ENCODE measurements around the gene C16orf92.

C16orf92 gene

DNA sequence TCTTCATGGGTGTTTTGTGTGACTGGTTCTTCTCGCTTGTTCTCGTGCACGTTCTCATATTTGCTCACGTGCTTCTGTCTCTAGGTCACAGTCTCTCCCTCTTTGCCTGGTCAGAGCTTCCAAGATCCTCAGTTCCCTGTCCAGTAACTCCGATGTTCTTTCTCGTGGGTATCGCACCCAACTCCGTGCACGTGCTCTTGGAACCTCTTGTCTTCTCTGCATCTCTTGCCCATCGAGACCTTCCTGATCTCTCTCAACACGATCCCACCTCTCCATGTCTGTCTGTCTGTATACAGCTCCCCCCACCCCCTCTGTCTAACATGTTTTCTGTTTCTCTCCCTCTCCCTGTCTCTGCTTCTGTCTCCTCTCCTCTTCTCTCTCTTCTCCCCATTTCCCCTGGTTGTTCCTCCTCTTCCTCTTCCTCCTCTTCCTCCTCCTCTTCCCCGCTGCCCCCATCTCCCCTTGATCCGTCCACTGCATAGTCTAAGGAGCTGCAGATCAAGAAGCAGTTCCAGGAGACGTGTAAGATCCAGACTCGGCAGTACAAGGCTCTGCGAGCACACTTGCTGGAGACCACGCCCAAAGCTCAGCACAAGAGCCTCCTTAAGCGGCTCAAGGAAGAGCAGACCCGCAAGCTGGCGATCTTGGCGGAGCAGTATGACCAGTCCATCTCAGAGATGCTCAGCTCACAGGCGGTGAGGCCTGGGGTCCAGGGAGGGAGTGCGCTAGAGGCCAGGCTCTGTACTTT, 33.7 kb upstream of the C16orf92 start:
- DNase-seq = no peak

- DNase-seq = no peak
Measured at GRCh38 chr16:29990034-29990433, 33.0 kb upstream of the C16orf92 start.

DNA sequence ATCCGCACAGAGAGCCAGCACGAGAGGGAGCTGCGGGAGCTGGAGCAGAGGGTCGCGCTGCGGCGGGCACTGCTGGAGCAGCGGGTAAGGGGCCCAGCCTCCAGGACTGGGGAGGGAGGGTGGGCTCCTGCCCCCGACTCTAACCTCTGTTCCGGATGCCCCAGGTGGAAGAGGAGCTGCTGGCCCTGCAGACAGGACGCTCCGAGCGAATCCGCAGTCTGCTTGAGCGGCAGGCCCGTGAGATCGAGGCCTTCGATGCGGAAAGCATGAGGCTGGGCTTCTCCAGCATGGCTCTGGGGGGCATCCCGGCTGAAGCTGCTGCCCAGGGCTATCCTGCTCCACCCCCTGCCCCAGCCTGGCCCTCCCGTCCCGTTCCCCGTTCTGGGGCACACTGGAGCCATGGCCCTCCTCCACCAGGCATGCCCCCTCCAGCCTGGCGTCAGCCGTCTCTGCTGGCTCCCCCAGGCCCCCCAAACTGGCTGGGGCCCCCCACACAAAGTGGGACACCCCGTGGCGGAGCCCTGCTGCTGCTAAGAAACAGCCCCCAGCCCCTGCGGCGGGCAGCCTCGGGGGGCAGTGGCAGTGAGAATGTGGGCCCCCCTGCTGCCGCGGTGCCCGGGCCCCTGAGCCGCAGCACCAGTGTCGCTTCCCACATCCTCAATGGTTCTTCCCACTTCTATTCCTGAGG, 32.0 kb upstream of the C16orf92 start:
- DNase-seq = no peak

- DNase-seq = no peak
Measured at GRCh38 chr16:29991571-29991904, 31.5 kb upstream of the C16orf92 start.

- DNase-seq = no peak
Measured at GRCh38 chr16:29992344-29992967, 30.5 kb upstream of the C16orf92 start.

DNA sequence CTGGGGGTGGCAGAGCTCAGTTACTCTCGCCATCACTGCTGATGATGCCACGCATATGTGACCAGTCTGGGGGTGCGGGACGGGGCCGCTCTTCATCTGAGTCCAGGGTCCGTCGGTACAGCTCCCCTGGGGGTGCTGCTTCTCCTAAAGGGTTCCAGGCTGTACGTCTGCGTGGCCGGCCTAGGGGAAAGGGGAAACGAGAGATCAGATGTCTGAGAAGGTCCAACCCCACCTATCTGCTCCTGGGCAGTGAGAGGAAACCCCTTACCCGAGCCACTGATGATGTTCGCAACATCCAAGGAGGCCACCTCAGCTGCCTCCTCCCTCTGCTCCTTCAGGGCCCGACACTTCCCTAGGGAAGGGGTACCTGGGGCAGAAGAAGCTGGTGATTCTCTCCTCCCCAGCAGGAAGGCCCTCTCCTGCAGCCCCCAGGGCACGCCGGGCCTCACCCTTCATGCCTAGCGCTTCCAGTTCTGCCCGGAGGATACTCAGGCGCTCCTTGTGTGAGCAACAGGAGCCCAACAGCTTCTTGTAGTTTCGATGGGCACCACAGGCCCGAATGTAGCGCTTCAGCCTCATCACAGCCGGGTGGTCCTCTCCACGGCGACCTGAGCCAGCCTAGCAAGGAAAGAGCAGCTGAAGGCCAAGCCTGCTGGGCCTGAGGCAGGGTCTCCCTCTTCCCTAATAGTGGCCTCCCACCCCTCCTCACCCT, 29.7 kb upstream of the C16orf92 start:
- DNase-seq = no peak

DNA sequence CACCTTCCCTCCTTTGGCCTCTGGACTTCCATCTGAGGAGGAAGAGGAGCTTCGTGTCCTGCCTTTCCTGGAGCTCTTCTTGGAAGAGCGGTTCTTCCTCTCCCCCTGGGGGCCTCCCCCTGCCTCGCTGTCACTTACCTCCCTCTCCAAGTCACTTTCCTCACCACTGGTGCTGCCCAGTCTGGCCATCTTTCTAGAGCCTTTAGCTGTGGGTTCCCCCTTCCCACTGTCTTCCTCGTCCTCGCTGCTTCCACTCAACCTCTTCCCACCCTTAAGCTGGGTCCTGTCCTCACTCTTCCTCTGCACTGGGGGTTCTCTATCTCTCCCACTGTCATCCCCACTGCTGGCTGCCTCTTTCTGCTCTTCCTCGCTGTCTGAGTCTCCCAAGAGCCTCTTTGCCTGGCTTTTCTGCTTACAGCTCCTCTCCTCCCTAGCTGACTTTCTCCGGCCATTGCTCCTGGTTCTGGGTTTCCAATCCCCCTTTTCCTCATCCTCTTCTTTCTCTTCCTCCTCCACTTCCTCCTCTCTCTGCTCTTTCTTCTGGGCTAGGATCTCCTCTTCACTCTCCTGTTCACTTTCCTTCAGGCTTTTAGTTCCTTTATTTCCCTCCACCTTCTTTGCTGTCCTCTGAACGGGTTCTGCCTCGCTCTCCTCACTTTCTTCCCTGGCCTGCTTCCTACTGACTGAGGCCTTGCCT, 28.9 kb upstream of the C16orf92 start:
- no peak for DNase-seq

DNA sequence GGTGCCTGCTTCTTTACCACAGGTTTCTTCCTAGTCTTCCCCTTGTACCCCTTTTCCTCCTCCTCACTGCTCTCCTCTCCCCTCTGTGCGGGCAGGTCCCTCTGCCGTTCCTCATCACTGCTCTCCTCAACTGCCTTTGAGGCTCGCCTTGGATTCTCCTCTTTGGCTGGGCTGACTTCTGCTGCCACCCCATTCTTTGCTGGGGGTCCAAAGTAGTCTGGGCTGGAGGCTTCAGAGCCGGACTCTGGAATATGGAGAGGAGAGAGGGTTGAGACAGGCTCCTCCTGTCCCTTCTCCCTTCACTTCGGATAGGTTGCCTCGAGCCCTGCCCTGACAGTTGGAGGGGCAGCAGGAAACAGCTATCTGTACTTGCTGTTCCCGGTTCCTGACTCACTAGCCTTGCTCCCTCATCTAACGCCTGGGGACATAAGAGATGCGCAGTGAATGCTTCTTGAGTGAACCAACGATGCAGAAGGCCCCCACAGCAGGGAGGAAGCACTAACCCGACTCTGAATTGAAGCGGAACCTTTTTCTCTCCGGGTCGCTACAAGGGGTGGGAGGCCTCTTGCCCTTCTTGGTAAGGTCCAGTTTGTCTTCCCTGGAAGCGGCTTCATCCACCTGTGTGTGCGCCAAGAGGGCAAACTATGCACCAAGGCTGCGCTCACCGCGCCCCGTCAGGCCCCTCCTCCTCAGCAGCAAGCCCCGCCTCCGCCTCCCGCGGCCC, 28.2 kb upstream of the C16orf92 start:
- DNase-seq = no peak

DNA sequence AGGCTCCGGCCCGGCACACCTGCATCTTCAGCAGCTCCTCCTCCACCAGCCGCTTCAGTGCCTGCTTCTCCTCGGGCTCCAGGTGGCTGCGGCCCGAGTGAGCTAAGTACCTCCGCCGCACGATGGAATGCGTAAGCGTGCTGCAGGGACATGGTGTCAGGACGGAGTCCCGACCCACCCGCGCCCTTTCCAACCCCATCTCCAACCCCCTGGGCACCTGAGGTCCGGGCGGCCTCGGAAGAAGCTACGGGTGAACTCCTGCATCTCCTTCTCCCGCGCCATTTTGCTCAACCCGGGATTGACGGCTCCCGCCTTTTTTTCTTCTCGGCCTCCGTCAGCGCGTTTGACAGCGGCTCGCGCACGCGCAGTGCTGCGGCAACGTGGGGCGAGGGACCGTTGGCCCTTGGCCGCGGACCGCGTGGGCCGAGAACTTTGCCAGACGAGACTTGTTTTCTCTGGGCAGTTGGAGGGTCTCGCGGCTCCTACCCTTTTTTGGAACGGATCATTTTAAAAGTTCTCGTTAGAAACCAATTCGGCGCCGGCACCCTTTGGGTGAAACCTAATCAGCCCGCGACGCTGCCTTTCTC, 27.6 kb upstream of the C16orf92 start, which contains the start of gene HIRIP3:
HIRIP3 (minus strand) TSS at position 294 of the 587 bp plus-strand sequence; CDS start at position 282, 12 bp downstream.
- peak; percentile 82 for DNase-seq

GRCh38 chr16:29995911-29996765, 26.9 kb upstream of the C16orf92 start, which contains the start of gene INO80E:
Gene INO80E, plus strand, starts transcription at chr16:29996241. Its CDS starts 70 bp downstream, at chr16:29996311.
- DNase-seq = peak; percentile 94

DNA sequence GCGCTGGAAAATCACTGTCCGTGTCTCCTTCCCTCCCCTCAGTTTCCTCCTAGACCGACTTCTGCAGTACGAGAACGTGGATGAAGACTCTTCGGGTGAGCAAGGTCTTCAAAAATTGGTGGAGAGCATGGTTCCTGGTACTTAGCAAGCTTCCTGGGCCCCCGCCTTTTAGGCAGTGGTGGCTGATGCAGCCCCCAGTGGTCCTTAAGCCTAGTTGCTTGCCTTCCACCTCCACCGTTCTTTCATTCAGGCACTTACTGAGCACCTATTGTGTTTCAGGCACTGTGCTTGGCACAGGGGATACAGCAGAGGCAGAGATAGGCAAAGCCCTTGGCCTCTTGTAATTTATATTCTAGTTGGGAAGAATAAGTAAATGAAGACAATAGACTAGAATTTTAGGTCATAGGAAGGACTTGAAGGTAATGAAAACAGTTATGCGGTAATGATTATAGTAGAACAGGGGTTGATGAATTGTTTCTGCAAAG, 26.2 kb upstream of the C16orf92 start:
- no peak for DNase-seq

DNA sequence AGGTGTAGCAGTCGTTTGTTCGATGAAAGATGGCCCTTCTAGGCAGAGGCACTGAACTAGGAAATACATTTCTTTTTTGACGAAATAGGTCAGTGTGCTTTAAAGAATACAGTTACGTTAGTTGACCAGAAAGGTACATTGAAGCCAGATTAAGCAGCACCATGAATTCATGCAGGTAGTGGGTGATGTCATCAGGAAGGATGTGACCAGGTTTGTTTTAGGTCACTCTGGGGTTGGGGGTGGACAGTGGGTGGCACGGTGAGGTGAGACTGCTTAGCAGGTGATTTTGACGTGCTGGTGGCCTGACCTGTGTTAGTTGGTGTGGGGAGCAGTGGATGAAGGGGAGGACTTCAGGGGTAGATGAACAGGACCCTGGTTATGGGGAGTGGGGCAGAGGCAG, 23.4 kb upstream of the C16orf92 start:
- no peak for DNase-seq

- DNase-seq = no peak
Measured at GRCh38 chr16:30000735-30001631, 22.0 kb upstream of the C16orf92 start.

GRCh38 chr16:30002614-30003346, 20.2 kb upstream of the C16orf92 start:
- no peak for DNase-seq

DNA sequence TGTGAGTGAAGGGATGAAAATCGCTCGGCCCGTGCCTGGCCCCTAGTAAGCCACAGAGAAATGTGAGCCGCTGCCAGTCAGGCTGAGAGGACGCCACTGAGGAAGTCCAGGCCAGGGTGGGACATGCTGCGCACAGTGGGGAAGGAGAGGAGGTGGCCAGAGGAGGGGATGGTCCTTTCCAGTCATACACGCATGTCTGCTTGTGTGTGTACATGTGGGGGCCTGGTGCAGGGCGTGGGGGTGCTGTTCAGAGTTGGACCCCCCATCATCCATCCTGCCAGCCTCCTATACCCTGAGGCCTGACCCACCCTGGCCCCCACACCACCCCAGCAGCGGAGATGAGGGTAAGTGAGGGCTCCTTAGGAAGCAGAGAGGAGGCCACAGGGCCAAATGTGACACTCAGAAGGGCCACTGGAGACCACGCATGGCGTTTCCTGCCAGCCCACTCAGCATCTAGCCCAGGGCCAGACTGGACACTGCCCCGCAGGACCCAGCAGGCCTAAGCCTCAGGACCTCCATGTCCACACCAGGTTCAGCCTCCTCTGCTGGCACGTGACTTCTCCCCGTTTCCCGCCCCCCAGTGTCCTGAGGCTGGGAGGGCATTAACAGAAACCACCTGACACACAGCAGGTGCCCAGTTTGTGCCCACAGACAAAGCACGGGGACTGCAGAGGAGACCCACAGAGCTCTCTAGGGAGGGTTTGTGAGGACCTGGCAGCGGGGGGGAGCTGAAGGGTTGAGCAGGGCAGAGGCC, 19.2 kb upstream of the C16orf92 start:
- DNase-seq = no peak

- DNase-seq = no peak
Measured at GRCh38 chr16:30004424-30004776, 18.6 kb upstream of the C16orf92 start.

- DNase-seq = no peak
Measured at GRCh38 chr16:30004811-30005242, 18.2 kb upstream of the C16orf92 start.

Data from GDM1 (cell line).